ENCODE data around the gene AVPR1A. TPM values are rescaled to one million over a fixed set of nuclear protein-coding genes. Genes with fewer than 3 reads are reported as not detected.
"Not testable (repeated sequence)": the region's sequence is repeated elsewhere in the genome, so short reads cannot be mapped to it uniquely, and the experiment has no call there.

Gene AVPR1A
- total RNA-seq: 7.6 TPM

- no peak for DNase-seq
Observed at GRCh38 chr12:63150713-63151622, at the start of gene AVPR1A. Gene AVPR1A, minus strand, starts transcription at chr12:63151201. Its CDS starts 365 bp downstream, at chr12:63150836.

- no peak for DNase-seq
Observed at GRCh38 chr12:63196168-63196567, 45.2 kb upstream of the AVPR1A start.

- DNase-seq: no peak
Observed at GRCh38 chr12:63179224-63179623, 28.2 kb upstream of the AVPR1A start.

- no peak for DNase-seq
Observed at GRCh38 chr12:63170321-63170720, 19.3 kb upstream of the AVPR1A start.

- DNase-seq: not testable (repeated sequence)
Observed at GRCh38 chr12:63167741-63168140, 16.7 kb upstream of the AVPR1A start.

- no peak for DNase-seq
Observed at GRCh38 chr12:63164911-63165310, 13.9 kb upstream of the AVPR1A start.

GRCh38 chr12:63163541-63163940 is 12.5 kb upstream of the AVPR1A start:
- no peak for DNase-seq

GRCh38 chr12:63155375-63155774 is 4.4 kb upstream of the AVPR1A start:
- DNase-seq: no peak

GRCh38 chr12:63154560-63154959 is 3.6 kb upstream of the AVPR1A start:
- DNase-seq: no peak

GRCh38 chr12:63152321-63152700 is 1.3 kb upstream of the AVPR1A start:
- DNase-seq: no peak

- peak; percentile 14 for DNase-seq
Observed at GRCh38 chr12:63151623-63152320, 771 bp upstream of the AVPR1A start.

GRCh38 chr12:63149909-63150712 is 890 bp downstream of the AVPR1A start:
- no peak for DNase-seq

- no peak for DNase-seq
Observed at GRCh38 chr12:63144556-63144955, 6.4 kb downstream of the AVPR1A start.

- DNase-seq: no peak
Observed at GRCh38 chr12:63138488-63138887, 12.5 kb downstream of the AVPR1A start.

- no peak for DNase-seq
Observed at GRCh38 chr12:63133981-63134380, 17.0 kb downstream of the AVPR1A start.

GRCh38 chr12:63132201-63132600 is 18.8 kb downstream of the AVPR1A start:
- DNase-seq: no peak

- no peak for DNase-seq
Observed at GRCh38 chr12:63129927-63130326, 21.1 kb downstream of the AVPR1A start.

GRCh38 chr12:63124778-63125177 is 26.2 kb downstream of the AVPR1A start:
- DNase-seq: no peak

- DNase-seq: no peak
Observed at GRCh38 chr12:63103494-63104131, 47.4 kb downstream of the AVPR1A start.

GRCh38 chr12:63101920-63102319 is 49.1 kb downstream of the AVPR1A start:
- no peak for DNase-seq

- DNase-seq: no peak
Observed at GRCh38 chr12:63098851-63099250, 52.1 kb downstream of the AVPR1A start.

GRCh38 chr12:63095369-63095980 is 55.5 kb downstream of the AVPR1A start:
- no peak for DNase-seq
